NT2/D1 (cell line): ENCODE results near the gene HIF1AN.

Experiments used
- DNase-seq: peaks from one replicate; pipeline ENCODE4 v3.0.0-alpha.2; 2011; ENCODE audit warnings: low read depth, low spot score
- H3K27me3 ChIP-seq: 2 replicates; pipeline ENCODE4 v1.6.0; 2011; ENCODE audit warnings: mild to moderate bottlenecking; ENCODE audit not compliant: insufficient read length, insufficient read depth
- H3K36me3 ChIP-seq: 2 replicates; pipeline ENCODE4 v1.6.1; 2011; ENCODE audit warnings: mild to moderate bottlenecking, low read length, mixed read lengths; ENCODE audit not compliant: insufficient read depth, insufficient read length
- H3K4me1 ChIP-seq: 2 replicates; pipeline ENCODE4 v1.5.1; 2011; ENCODE audit not compliant: insufficient read depth, insufficient read length
- H3K4me3 ChIP-seq: 2 replicates; pipeline ENCODE4 v1.5.1; 2011; ENCODE audit warnings: low read depth; ENCODE audit not compliant: insufficient read length
- H3K9ac ChIP-seq: 2 replicates; pipeline ENCODE4 v1.6.0; 2011; ENCODE audit warnings: low read depth; ENCODE audit not compliant: insufficient read length
- H3K9me3 ChIP-seq: 2 replicates; pipeline ENCODE4 v1.5.1; 2011; ENCODE audit warnings: mild to moderate bottlenecking, low read length; ENCODE audit not compliant: insufficient read depth
- SUZ12 ChIP-seq: IDR thresholded peaks from 2 replicates; pipeline ENCODE4 v1.6.1; 2011; ENCODE audit not compliant: insufficient read length, insufficient read depth; ENCODE audit errors: extremely low read depth
- YY1 ChIP-seq: IDR thresholded peaks from 2 replicates; pipeline ENCODE4 v1.6.1; 2011; ENCODE audit not compliant: insufficient read length, insufficient read depth
- ZNF274 ChIP-seq: IDR thresholded peaks from 2 replicates; pipeline ENCODE4 v1.6.1; 2011; ENCODE audit warnings: mild to moderate bottlenecking, low read depth, low read length

HIF1AN gene

DNA sequence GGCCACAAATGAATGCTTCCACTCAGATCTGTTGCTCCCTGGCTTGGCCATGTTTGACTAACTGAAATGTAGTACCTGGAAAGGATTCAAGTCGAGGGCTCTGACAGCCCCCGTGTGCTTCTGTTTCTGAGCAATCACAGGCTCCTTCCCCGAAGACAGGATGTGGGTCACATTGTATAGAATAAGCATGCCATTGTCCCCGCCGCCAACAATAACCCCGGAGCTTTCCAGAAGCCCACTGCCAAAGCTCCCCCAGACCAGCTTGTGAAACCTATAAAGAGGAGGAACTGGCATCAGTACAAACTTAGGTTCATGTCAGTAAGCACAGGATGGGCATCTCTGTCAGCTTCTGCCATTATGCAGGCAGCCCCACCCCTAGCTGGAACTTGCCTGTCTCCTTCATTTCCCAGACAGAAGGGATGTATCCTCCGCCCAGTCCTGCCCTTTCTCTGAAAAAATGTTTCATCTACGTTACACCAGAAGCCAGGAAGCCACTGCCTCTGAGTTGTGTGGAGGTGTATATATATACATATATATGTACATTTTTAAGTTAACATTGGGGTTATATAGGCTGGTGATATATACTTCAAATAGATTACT lies 26.4 kb upstream of the HIF1AN start:
- no peak for DNase-seq
- Histone ChIP-seq H3K4me1 (no peaks in the 10 kb centered on the region), H3K36me3 (peaks cover 3% of the 10 kb centered on the region), H3K27me3 (no peaks in the 10 kb centered on the region), H3K4me3 (no peak overlapping the region), H3K9ac (peak overlapping the region; percentile 3), H3K9me3 (no peaks in the 10 kb centered on the region)
- TF ChIP-seq ZNF274 (no peak), SUZ12 (no peak), YY1 (no peak)

DNA sequence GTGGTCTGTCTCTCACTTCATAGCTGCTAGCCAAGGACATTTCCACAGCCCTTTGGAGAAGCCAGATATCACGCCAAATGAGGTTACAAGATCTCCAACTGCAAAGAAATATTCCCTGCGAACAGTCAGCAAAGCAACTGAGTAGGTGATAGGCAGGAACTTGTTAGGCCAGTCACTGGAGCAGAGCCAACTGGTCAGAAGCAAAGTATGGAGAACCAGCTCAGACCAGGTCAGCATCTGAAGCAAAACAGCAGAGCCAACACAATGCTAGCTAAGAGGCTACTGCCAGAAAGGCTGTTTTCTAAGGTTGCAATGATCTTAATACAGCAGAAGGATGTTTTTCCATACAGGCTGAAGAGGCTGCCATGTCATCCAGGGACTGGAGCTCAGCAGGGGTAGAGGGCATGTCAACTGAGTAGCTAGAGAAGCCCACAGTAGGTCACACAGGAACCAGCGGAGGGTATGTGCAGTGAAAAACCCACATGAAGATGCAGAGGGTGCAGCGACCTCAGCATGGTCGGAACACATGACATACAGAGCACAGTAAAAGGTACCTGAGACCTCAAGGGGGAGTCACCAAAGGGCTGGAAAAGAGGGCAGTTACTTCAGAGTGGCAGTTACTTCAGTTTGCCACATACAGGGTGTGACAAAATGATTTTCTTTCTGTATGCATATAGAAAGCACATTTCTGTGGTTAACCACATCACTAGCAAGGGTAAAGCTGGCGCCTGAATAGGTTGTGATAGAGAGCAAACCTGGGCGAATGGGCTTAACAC lies 25.0 kb upstream of the HIF1AN start:
- Histone ChIP-seq H3K9ac (no peak overlapping the region), H3K4me1 (no peaks in the 10 kb centered on the region), H3K4me3 (no peak overlapping the region), H3K27me3 (no peaks in the 10 kb centered on the region), H3K9me3 (no peaks in the 10 kb centered on the region), H3K36me3 (peaks cover 3% of the 10 kb centered on the region)
- no peak for DNase-seq
- TF ChIP-seq SUZ12 (no peak), ZNF274 (no peak), YY1 (no peak)

DNA sequence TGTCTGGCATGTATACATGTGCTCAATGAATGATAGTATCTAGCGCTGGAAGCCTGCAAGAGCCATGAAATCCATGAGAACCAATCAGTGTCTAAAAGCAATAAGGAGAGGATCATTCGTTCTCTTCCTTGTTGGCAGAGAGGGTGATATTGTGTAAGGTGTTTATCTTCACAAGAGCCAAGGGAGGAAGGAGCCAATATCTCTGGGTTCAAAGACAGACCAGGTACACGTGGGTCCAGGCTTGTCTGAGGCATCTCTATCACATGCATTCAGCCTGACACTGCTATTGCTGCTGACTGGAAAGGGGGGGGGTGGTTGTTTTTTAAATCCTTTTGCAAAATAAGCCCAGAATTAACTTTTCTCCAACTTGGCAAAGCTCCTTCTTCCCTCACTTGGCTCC lies 20.1 kb upstream of the HIF1AN start:
- Histone ChIP-seq H3K4me3 (no peak overlapping the region), H3K36me3 (no peaks in the 10 kb centered on the region), H3K9me3 (no peaks in the 10 kb centered on the region), H3K27me3 (peaks cover 16% of the 10 kb centered on the region), H3K9ac (no peak overlapping the region), H3K4me1 (no peaks in the 10 kb centered on the region)
- DNase-seq, result no peak
- TF ChIP-seq YY1, result no peak
- TF ChIP-seq ZNF274, result no peak
- no peak for TF ChIP-seq SUZ12

DNA sequence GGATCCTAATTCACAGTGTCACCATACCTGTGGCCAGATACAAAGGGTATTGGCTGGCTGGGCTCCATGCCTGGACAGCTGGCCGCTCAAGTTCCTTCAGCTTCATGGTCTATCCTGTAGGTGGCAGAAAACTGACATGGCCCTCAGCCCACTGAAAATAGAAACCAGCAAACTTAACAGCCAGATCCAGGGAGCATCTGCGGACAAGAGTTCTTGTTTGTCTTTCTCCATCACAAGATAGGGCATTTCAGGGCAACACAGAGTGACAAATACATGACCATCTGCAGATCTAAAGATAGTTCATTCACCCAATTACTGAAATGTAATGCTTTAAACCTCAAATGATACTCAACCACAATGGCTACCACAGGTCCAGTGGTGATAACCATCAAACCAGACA lies 18.9 kb upstream of the HIF1AN start:
- TF ChIP-seq SUZ12 (no peak), YY1 (no peak), ZNF274 (no peak)
- DNase-seq, result no peak

DNA sequence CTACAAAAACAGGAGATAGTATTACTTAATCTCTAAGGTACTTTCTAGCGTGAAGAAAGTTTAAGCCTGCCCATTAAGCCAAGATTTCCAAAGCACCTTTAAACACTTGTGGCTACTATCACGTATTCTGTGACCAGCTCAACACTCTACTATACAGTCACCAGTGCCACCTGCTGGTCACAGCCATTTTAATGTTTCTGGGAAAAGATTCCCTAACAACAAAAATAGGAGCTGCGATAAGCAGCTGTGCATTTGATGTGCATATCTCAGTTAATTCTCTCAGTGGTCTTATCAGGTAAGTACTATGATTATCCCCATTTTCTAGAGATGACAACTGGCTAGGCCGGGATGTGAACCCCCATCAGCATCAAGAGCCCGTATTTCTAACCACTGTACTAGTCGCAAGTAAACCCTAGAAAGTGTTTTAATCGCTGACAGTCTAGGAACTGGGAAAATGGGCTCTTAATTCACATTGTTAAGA lies 16.9 kb upstream of the HIF1AN start:
- Histone ChIP-seq H3K9me3 (no peaks in the 10 kb centered on the region), H3K9ac (no peak overlapping the region), H3K27me3 (peaks cover 20% of the 10 kb centered on the region), H3K4me3 (peak overlapping the region; percentile 45), H3K4me1 (no peaks in the 10 kb centered on the region), H3K36me3 (peaks cover 18% of the 10 kb centered on the region)
- DNase-seq, result no peak
- TF ChIP-seq ZNF274 (no peak), YY1 (no peak), SUZ12 (no peak)

More for the DNA sequence above, 18.9 kb upstream of the HIF1AN start:
- Histone ChIP-seq H3K9me3 (no peaks in the 10 kb centered on the region), H3K27me3 (peaks cover 20% of the 10 kb centered on the region), H3K9ac (no peak overlapping the region), H3K4me1 (no peaks in the 10 kb centered on the region), H3K36me3 (peaks cover 4% of the 10 kb centered on the region), H3K4me3 (no peak overlapping the region)

DNA sequence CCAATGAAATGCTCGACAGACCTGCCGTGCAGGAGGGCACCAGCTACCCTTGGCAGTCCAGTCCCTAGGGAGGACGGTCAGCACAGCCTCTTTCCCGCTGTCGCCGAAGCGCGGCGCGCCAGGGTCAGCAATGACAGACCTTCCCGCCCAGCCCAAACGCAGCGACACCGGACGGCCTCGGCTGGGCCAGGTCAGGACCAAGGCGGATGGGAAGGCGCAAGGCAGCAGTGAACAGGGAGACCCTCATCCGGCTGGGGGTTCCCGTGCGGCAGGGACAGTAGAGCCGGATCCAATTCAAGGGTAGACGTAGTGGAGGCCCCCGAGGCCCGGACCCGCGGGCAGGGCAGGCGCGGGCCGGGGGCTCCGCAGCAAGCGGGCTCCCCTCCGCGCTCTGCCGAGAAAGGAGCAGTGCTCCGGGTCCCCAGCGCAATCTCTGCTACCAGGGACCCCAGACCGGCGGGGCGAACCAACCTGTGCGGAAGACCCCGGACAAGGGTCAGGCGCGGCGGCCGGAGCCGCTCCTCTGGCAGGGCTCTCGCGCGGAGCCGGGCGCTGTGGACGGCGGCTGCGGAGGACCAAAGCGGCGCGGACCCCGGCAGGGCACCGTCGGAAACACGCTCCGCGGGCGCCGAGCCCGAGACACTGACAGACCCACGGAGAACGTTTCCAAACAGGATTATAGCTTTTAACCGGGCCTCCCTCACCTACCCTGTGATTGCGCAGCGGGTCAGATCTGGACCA lies 16.3 kb upstream of the HIF1AN start, which contains the start of gene SEC31B:
TSS of gene SEC31B (minus strand) at position 551 of the 741 bp plus-strand sequence. CDS start 2,909 bp downstream, outside the sequence.
- TF ChIP-seq SUZ12, result no peak
- TF ChIP-seq YY1, result no peak
- no peak for TF ChIP-seq ZNF274
- H3K9me3 ChIP-seq, result no peaks in the 10 kb centered on the region
- H3K9ac ChIP-seq, result peak within 1 kb of the TSS; percentile 82
- H3K27me3 ChIP-seq, result peaks cover 20% of the 10 kb centered on the region
- H3K4me3 ChIP-seq, result peak within 1 kb of the TSS; percentile 45
- no peak for DNase-seq
- H3K4me1 ChIP-seq, result no peaks in the 10 kb centered on the region
- H3K36me3 ChIP-seq, result peaks cover 25% of the 10 kb centered on the region

DNA sequence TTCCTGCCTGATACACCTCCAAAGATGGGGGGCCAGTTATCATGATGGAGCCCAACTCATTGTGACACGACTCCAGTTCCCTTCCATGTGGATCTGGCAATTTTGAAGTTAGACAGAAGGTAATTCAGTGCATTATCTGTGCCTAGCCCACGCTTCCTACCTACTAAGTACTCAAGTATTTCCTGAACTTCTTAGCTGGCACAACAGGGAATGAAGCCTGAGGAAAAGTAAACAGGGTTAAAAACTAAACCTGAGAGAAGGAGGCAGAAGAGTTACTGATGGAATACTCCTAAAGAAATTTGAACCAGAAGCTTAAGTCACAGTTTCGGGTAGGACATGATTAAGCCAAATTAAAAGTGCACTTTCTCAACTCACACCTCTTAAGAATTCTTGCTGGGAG lies 14.9 kb upstream of the HIF1AN start:
- DNase-seq, result no peak
- TF ChIP-seq ZNF274 (no peak), YY1 (no peak), SUZ12 (no peak)
- Histone ChIP-seq H3K9ac (no peak overlapping the region), H3K9me3 (no peaks in the 10 kb centered on the region), H3K27me3 (peaks cover 20% of the 10 kb centered on the region), H3K4me1 (no peaks in the 10 kb centered on the region), H3K4me3 (no peak overlapping the region), H3K36me3 (peaks cover 36% of the 10 kb centered on the region)
